ENCODE results near the gene FAF1.

DNA sequence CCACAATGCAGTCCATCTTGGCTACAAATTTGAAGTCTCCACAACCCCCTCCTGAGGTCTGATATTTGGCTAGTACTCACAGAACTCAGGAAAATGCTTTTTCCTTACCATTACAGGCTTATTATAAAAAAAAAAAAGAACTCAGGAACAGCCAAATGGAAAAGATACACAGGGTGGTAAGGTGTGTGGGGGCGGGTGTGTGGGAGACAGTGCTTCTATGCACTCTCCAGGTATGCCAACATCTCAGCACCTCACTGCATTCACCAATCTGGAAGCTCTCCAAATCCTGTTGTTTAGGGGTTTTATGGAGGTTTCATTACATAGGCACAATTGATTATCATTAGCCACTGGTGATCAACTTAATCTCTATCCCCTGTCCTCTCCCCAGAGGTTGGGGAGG, 126.9 kb downstream of the FAF1 start:
- no peak for TF ChIP-seq EZH2phosphoT487 (conservative IDR thresholded peaks at IDR 0.05; ENCODE audit: low read length)
- TF ChIP-seq, protein P1, sequence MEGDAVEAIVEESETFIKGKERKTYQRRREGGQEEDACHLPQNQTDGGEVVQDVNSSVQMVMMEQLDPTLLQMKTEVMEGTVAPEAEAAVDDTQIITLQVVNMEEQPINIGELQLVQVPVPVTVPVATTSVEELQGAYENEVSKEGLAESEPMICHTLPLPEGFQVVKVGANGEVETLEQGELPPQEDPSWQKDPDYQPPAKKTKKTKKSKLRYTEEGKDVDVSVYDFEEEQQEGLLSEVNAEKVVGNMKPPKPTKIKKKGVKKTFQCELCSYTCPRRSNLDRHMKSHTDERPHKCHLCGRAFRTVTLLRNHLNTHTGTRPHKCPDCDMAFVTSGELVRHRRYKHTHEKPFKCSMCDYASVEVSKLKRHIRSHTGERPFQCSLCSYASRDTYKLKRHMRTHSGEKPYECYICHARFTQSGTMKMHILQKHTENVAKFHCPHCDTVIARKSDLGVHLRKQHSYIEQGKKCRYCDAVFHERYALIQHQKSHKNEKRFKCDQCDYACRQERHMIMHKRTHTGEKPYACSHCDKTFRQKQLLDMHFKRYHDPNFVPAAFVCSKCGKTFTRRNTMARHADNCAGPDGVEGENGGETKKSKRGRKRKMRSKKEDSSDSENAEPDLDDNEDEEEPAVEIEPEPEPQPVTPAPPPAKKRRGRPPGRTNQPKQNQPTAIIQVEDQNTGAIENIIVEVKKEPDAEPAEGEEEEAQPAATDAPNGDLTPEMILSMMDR (IDR thresholded peaks at IDR 0.05; ENCODE audit: insufficient read depth, low read length, poor library complexity, severe bottlenecking): no peak
